ENCODE measurements around the gene DZIP3.

DZIP3 gene

GRCh38 chr3:108589081-108589997 is at the start of gene DZIP3, which contains the start of gene CIP2A:
TSS of gene DZIP3 (plus strand) at chr3:108589722. CDS start at chr3:108605407, 15,685 bp downstream.
TSS of gene CIP2A (minus strand) at chr3:108589438. CDS start at chr3:108589375, 63 bp downstream.
- DNase-seq: peak; percentile 91

- DNase-seq: no peak
Observed at GRCh38 chr3:108546247-108546646, 43.3 kb upstream of the DZIP3 start.

DNA sequence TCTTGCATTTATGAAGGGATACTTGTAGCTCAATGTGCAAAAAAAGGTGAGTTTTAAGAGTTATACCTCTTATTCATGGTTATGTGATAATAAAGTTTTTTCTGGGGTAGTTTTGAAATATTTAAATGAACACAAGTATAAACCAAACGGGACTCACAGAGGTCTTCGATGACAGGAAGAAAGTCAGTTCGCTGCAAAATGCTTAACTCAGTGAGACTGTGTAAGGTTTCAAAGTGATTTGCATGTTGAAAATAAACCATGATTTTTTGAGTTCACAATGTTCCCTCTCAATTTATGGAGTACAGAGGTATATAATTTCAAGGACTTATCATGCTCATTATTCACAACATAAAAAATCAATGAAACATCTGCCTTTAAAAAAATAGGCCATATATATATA is 42.8 kb upstream of the DZIP3 start:
- DNase-seq: no peak

DNA sequence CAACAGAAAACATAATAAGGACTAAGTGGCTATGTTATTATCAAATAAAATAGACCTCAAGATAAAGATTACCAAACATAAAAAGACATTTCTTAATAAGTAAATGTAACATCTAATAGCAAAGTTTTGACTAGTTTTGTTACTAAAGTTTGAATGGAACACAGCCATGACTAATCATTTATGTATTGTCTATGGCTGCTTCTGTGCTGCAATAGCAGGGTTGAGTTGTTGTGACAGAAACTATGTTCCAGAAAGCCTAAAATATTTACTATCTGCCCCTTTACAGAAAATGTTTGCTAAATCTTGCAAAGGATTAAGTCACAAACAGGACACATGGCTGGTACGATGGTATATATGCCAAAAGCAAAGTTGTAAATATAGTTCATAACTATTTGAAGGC is 41.2 kb upstream of the DZIP3 start:
- DNase-seq: no peak

DNA sequence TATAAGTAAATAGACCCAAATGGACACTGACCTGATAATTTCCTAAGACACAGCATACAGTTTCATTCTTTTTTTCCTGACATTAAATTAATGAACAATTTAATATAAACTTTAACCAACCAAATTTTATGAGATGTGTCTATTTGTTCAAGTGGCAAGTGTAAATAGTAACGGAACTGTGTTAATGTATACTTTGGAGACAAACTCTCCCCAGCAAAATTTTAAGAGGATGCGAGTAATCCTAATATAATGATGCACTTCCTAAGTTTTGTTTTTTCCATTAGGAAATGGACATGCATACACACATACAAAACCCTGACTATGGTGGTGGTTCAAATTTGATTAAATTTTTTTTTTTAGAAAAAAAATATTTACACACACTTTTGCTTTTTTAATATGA is 40.6 kb upstream of the DZIP3 start:
- DNase-seq: no peak

DNA sequence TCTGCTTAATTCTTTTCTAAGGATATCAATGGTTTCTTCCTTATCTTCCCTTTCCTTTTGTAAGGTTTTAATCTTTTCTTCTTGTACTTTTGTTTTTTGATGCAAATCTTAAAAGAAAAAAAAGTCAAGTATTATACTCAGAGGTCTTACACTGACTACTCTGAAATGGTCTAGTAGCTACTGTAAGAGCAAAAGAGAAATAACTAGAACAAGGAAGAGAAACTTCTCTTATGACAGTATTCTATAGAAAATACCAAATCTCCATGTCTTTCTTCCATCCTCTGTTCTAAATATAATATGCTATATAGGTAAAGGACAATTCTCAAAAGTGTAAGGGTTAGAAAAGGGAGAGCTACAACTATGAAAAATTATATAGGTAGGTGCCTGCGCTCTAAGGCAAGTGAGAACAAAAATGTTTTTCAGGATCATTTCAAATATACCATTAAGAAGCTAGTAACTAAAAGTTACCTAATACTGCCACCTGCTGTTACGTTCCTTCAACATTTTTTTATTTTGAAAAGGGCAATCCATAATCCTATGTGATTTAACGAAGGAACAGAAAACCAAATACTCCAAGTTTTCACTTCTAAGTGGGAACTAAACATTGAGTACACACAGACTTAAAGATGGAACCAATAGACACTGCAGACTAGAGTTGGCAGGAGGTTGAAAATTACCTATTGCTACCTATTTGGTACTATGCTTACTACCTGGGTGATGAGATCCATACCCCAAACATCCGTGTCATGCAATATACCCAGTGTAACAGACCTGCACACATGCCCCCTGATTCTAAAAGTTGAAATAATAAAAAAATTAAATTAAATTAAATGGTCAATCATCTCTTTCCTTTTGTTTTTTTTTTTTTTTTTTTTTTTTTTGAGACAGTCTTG is 37.0 kb upstream of the DZIP3 start:
- DNase-seq: peak; percentile 74

DNA sequence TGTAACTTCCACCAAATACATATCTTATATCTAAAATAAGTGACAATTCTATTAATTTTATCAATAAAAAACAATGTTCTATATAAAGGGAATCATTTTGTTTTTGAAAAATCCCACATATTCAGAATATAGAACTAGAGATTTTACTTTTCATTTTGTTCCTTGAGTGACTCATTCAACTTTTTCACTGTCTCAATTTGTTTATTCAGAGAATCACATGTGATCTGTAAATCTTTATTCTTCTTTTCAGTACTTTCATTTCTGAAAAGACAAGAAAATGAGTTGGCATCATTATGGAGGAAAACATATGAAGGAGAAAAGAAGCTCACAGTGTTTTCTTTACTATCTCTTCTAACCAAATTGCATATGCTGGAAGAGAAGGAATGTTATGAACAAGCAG is 35.3 kb upstream of the DZIP3 start:
- no peak for DNase-seq

DNA sequence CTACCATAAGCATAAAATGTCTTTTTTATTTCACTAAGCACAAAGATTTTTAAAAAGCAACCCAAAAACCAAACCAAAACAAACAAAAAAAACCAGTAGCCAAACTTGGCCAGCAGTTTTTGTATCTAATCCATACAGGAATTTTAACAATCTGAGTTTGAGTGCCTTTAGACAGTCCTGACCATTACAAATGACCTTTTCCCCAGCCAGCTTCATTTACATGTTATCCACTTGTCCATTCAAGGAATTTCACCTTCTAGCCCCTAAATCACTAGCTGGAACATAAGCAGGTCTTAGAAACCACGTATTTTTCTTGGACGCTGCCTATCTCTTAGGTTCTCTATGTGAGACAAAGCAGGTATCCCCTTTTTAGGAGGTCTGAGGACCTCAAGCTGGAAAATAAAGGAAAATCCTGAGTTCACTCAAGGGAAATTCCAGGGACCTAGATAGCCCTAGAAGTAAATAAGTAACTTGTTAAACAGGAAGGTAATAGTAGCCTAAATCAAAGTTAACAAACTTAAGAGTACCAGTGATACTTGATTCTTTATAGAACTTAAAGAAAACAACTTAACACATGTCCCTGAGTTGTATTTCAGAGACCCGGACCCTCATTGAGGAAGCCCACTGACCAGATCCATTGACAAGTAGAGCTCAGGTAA is 34.5 kb upstream of the DZIP3 start:
- DNase-seq: no peak

GRCh38 chr3:108555966-108556581 is 33.4 kb upstream of the DZIP3 start:
- no peak for DNase-seq

DNA sequence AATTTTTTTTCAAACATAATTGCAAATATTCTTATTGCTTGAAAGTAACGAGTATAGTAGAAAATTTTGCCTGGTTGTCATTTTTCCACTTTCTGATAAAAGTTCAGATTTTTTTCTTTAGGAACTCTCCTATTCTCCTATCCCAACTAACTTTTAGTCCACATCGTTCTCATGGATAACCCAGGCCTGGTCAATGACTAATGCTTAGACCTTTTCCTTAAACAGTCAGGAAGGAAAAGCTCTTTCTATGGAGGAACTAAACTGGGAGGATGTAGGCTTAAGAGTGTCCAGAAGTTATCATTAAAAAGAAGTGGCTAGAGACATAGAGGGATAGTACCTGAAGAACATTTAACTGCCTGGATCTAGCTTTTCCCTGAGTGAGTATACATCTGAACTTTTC is 27.0 kb upstream of the DZIP3 start:
- DNase-seq: no peak

GRCh38 chr3:108564564-108564963 is 25.0 kb upstream of the DZIP3 start:
- DNase-seq: no peak

DNA sequence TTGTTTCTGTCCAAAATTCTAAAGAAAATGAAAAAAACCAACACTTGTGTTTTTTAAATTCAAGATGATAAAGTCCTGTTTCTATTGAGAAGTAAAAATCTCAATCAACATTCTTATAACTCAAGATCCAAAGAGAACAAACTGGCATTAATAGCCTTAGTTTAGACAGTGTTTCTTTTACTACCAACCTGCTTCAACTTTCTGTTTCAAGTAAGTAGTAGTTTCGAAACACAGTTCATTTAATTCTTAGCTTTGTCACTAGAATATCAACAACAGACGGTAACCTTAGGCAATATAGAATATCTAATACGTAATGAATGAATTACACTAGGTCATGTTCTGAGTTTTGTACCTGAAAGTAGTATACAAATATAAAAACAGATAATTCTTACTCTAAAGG is 24.0 kb upstream of the DZIP3 start:
- DNase-seq: no peak

DNA sequence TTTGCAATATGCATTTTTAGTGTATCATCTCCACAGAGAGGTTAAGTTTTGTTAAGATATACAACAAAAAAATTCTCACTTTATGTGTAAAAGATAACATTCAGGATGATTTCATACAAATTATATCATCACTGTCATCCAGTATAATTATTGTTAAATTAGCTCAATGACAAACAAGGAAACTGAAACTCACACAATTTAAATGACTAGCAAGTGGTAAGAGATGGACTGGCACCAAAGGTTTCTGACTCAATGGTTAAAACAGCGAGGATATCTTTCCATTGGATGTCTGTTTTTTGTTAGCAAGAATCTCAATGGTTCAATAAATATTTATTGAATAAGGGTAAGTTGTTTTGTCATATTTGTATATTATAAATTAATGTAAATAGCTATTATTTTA is 22.9 kb upstream of the DZIP3 start:
- no peak for DNase-seq

- DNase-seq: no peak
Observed at GRCh38 chr3:108569336-108569735, 20.2 kb upstream of the DZIP3 start.

GRCh38 chr3:108578064-108578463 is 11.5 kb upstream of the DZIP3 start:
- DNase-seq: no peak

- peak; percentile 35 for DNase-seq
Observed at GRCh38 chr3:108588601-108589000, 921 bp upstream of the DZIP3 start.

- DNase-seq: no peak
Observed at GRCh38 chr3:108589998-108590323, 439 bp downstream of the DZIP3 start.

GRCh38 chr3:108590460-108590859 is 938 bp downstream of the DZIP3 start:
- DNase-seq: no peak

DNA sequence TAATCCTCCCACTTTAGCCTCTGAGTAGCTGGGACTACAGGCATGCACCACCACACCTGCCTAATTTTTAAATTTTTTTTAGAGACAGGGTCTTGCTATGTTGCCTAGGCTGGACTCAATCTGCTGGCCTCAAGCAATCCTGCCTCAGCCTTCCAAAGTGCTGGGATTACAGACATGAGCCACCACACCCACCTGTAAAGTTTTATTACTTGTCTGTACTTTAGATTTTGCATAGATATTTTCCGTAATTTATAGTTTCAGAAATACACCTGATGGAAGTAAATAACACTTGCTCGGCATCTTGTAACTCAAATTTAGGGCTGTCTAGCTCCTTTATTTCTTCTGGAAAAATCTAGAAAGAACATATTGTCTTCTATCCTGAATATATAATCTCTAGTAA is 5.8 kb downstream of the DZIP3 start:
- DNase-seq: no peak

DNA sequence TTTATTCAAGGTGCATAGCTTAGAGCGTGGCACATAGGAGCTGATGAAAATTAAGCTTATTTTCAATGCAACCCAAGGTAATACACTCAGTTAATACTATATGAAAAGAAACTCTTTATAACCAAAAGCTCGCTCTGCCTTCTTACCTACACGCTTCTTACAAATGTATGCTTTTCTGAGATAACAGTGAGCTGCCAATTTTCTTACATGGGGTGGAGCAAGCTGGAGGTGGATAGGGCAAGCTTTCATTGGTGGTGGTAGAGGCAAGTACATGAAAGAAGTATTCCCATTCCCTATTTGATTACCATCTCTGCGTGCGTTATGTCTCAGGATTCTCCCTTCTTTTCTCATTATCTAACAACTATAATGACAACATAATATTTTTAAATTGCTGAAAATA is 8.9 kb downstream of the DZIP3 start:
- DNase-seq: no peak

DNA sequence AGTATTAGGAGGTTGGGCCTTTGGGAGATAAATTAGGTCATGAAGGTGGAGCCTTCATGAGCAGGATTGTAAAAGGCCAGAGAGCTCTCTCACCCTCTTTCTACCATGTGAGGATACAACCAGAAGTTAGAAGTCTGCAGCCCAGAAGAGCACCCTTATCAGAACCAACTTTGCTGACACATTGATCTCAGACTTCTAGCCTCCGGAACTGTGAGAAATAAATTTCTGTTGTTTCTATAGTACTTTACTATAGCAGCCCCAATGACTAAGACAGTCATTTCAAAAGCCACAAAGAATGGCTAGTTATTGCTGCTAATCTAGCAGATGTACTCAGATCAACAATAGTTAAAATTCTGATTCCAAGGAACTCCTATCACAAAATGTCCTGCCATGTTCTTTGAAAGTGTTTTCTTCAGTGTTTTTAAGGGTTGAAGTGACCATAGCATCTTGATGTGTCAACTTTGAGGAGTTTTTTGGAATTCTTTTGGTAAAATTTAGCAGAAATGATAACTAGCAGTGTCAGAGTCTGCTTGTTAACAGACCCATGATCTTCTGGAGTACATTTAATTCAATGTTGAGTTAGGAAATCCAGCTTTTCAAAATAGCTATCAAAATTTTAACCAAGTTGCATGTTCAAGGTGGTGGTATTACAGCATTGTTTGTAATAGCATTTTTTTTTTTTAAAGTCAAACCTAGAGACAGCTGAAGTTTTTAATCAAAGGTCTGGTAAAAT is 10.3 kb downstream of the DZIP3 start:
- no peak for DNase-seq

DNA sequence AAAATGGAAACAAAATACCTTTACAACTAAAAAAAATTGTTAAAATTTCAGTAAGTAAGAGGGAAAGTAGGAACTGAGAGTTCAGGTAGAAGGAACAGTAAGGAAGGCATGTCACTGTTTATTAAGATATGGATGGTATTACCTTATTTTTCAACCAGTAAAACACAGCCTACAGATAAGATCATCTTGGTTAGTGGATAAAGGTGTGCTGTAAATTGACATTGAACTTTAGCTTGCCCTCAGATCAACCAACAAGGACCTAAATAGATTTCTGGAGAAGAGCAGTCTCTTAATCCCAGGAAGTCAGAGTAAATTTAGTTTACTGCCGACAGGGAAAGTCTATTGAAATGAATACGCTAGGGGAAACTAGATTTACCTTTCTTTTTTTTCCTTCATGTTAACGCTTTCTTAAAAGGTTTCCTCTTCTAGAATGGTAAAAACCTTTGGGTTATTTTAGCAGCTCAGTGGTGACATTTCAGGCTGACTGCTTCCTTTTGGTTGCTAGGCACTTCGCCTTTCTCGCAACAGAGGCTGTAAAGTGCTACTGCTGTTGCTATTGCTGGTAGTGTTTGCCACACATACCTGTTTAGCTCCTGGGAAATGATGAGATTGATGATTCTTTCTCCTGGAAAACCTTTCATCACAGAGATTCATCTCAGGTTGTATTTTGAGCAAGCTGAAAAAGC is 12.9 kb downstream of the DZIP3 start:
- no peak for DNase-seq
